ENCODE data around the gene CDKN2A. TPM values are rescaled to one million over a fixed set of nuclear protein-coding genes. Genes with fewer than 3 reads are reported as not detected.

The CDKN2A gene
- total and polyA plus RNA-seq, 9 of the 15 experiments (the other 6 are each of a cell fraction or from before 2014, with no cell fraction given), result not detected

DNA sequence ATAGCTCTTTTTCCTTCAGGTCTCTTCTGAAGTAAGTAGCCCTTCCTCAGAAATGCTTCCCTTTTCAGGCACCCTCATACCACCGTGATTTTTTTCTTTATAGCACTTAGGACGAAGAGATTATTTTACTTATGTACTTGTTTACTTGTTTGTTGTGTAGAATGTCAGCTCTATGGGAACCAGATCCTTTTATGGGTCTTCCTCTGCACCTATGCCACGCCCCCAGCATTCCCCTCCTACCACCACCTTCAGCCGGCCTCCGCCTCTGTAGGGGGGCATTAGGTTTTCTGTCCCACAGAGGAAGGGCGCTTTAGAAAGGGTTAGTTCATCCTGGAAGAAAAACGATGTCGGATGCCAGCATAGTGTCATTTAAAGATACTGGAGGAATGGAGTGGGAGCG lies 2.2 kb upstream of the CDKN2A start (continued):
- TF ChIP-seq, protein P1, sequence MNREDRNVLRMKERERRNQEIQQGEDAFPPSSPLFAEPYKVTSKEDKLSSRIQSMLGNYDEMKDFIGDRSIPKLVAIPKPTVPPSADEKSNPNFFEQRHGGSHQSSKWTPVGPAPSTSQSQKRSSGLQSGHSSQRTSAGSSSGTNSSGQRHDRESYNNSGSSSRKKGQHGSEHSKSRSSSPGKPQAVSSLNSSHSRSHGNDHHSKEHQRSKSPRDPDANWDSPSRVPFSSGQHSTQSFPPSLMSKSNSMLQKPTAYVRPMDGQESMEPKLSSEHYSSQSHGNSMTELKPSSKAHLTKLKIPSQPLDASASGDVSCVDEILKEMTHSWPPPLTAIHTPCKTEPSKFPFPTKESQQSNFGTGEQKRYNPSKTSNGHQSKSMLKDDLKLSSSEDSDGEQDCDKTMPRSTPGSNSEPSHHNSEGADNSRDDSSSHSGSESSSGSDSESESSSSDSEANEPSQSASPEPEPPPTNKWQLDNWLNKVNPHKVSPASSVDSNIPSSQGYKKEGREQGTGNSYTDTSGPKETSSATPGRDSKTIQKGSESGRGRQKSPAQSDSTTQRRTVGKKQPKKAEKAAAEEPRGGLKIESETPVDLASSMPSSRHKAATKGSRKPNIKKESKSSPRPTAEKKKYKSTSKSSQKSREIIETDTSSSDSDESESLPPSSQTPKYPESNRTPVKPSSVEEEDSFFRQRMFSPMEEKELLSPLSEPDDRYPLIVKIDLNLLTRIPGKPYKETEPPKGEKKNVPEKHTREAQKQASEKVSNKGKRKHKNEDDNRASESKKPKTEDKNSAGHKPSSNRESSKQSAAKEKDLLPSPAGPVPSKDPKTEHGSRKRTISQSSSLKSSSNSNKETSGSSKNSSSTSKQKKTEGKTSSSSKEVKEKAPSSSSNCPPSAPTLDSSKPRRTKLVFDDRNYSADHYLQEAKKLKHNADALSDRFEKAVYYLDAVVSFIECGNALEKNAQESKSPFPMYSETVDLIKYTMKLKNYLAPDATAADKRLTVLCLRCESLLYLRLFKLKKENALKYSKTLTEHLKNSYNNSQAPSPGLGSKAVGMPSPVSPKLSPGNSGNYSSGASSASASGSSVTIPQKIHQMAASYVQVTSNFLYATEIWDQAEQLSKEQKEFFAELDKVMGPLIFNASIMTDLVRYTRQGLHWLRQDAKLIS (CRISPR knock-in tag; IDR thresholded peaks at IDR 0.05), result no peak
- TF ChIP-seq, protein P2, sequence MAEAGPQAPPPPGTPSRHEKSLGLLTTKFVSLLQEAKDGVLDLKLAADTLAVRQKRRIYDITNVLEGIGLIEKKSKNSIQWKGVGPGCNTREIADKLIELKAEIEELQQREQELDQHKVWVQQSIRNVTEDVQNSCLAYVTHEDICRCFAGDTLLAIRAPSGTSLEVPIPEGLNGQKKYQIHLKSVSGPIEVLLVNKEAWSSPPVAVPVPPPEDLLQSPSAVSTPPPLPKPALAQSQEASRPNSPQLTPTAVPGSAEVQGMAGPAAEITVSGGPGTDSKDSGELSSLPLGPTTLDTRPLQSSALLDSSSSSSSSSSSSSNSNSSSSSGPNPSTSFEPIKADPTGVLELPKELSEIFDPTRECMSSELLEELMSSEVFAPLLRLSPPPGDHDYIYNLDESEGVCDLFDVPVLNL (CRISPR knock-in tag; IDR thresholded peaks at IDR 0.05; ENCODE audit: low read depth), result no peak
- TF ChIP-seq CTBP1 (IDR thresholded peaks at IDR 0.05; ENCODE audit: borderline replicate concordance), result no peak
- TF ChIP-seq, protein P3, sequence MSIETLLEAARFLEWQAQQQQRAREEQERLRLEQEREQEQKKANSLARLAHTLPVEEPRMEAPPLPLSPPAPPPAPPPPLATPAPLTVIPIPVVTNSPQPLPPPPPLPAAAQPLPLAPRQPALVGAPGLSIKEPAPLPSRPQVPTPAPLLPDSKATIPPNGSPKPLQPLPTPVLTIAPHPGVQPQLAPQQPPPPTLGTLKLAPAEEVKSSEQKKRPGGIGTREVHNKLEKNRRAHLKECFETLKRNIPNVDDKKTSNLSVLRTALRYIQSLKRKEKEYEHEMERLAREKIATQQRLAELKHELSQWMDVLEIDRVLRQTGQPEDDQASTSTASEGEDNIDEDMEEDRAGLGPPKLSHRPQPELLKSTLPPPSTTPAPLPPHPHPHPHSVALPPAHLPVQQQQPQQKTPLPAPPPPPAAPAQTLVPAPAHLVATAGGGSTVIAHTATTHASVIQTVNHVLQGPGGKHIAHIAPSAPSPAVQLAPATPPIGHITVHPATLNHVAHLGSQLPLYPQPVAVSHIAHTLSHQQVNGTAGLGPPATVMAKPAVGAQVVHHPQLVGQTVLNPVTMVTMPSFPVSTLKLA (conservative IDR thresholded peaks at IDR 0.05), result no peak
- no peak for TF ChIP-seq FUS (optimal IDR thresholded peaks at IDR 0.05; ENCODE audit: low read depth, low read length)
- TF ChIP-seq MAZ (CRISPR knock-in tag; conservative IDR thresholded peaks at IDR 0.05 in 1 of 2, IDR thresholded peaks at IDR 0.05 in 1 of 2), result no peak
- TF ChIP-seq PURB (CRISPR knock-in tag; IDR thresholded peaks at IDR 0.05; ENCODE audit: low read depth), result no peak
- TF ChIP-seq, protein P4, sequence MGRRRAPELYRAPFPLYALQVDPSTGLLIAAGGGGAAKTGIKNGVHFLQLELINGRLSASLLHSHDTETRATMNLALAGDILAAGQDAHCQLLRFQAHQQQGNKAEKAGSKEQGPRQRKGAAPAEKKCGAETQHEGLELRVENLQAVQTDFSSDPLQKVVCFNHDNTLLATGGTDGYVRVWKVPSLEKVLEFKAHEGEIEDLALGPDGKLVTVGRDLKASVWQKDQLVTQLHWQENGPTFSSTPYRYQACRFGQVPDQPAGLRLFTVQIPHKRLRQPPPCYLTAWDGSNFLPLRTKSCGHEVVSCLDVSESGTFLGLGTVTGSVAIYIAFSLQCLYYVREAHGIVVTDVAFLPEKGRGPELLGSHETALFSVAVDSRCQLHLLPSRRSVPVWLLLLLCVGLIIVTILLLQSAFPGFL (CRISPR knock-in tag; IDR thresholded peaks at IDR 0.05), result no peak
- TF ChIP-seq, protein P5, sequence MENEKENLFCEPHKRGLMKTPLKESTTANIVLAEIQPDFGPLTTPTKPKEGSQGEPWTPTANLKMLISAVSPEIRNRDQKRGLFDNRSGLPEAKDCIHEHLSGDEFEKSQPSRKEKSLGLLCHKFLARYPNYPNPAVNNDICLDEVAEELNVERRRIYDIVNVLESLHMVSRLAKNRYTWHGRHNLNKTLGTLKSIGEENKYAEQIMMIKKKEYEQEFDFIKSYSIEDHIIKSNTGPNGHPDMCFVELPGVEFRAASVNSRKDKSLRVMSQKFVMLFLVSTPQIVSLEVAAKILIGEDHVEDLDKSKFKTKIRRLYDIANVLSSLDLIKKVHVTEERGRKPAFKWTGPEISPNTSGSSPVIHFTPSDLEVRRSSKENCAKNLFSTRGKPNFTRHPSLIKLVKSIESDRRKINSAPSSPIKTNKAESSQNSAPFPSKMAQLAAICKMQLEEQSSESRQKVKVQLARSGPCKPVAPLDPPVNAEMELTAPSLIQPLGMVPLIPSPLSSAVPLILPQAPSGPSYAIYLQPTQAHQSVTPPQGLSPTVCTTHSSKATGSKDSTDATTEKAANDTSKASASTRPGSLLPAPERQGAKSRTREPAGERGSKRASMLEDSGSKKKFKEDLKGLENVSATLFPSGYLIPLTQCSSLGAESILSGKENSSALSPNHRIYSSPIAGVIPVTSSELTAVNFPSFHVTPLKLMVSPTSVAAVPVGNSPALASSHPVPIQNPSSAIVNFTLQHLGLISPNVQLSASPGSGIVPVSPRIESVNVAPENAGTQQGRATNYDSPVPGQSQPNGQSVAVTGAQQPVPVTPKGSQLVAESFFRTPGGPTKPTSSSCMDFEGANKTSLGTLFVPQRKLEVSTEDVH (IDR thresholded peaks at IDR 0.05; ENCODE audit: low read depth, partially characterized antibody), result no peak
- TF ChIP-seq, protein P6, sequence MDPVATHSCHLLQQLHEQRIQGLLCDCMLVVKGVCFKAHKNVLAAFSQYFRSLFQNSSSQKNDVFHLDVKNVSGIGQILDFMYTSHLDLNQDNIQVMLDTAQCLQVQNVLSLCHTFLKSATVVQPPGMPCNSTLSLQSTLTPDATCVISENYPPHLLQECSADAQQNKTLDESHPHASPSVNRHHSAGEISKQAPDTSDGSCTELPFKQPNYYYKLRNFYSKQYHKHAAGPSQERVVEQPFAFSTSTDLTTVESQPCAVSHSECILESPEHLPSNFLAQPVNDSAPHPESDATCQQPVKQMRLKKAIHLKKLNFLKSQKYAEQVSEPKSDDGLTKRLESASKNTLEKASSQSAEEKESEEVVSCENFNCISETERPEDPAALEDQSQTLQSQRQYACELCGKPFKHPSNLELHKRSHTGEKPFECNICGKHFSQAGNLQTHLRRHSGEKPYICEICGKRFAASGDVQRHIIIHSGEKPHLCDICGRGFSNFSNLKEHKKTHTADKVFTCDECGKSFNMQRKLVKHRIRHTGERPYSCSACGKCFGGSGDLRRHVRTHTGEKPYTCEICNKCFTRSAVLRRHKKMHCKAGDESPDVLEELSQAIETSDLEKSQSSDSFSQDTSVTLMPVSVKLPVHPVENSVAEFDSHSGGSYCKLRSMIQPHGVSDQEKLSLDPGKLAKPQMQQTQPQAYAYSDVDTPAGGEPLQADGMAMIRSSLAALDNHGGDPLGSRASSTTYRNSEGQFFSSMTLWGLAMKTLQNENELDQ (CRISPR knock-in tag; IDR thresholded peaks at IDR 0.05; ENCODE audit: borderline replicate concordance), result no peak

All from K562 (cell line).